ENCODE data around the gene ANKS4B. TPM values are rescaled to one million over a fixed set of nuclear protein-coding genes. Genes with fewer than 3 reads are reported as not detected.
"Not testable (repeated sequence)": the region's sequence is repeated elsewhere in the genome, so short reads cannot be mapped to it uniquely, and the experiment has no call there.

Gene ANKS4B
- total RNA-seq, 1 donor from 2014 or later: 0.06 TPM

DNA sequence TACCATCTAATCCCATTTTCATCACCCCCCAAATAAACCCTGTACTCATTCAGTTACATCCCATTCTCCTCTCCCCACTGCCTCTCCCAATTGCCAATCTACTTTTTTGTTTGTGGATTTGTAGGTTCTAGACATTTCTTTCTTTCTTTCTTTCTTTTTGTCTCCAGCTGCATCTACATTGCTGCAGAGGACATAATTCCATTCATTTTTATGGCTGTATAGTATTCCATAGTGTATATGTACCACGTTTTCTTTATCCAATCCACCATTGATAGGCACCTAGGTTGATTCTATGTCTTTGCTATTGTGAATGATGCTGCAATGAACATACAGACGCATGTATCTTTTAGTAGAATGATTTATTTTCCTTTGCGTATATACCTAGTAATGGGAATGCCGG, 50.9 kb downstream of the ANKS4B start:
- DNase-seq (ENCODE audit: low spot score): no peak

- no peak for DNase-seq (ENCODE audit: low spot score)
Measured at GRCh38 chr16:21285314-21285713, 51.8 kb downstream of the ANKS4B start.

- not testable (repeated sequence) for DNase-seq (ENCODE audit: low spot score)
Measured at GRCh38 chr16:21289789-21290188, 56.3 kb downstream of the ANKS4B start.

DNA sequence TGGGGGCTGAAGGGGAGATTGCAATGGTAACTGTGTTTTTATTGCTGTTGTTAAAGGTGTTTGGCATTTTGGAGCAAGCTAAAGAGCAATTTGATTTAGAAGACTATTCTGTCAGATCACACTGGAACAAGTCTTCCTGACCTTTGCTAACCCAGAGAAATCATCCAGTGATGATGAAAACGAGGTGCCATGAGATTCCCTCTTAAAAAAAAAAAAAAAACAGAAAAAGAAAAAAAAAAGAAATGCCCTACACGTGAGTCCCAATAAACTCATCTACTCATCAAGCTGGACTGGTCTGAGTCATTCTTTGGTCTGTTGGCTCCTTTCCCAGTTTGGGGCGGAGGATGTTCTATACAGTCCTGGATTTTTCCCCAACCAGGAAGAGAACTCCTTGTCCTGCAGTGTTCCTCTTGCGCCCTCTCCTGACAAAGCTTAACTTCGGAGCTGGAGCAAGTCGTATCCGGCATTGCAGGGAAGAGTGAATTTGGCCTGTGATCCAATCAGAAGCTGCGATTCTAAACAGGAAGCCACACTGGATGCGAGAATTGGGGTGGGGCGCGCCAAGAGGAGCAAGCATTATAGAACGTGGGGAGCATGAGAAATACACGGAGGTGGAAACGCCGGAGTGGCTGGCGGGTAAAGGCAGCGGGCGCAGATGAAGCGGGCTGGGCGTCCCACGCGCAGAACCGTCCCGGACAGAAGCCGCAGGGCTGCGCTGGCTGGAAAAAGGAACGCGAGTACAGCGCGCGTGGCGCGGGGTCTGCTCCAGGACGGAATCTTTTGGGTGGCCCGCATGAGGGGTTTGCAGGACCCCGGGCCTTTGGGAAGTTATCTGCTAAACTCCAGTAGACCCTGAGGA, 67.0 kb downstream of the ANKS4B start:
- no peak for DNase-seq (ENCODE audit: low spot score)

GRCh38 chr16:21301168-21301894, 67.8 kb downstream of the ANKS4B start:
- DNase-seq (ENCODE audit: low spot score): no peak

GRCh38 chr16:21301895-21302291, 68.4 kb downstream of the ANKS4B start:
- no peak for DNase-seq (ENCODE audit: low spot score)

DNA sequence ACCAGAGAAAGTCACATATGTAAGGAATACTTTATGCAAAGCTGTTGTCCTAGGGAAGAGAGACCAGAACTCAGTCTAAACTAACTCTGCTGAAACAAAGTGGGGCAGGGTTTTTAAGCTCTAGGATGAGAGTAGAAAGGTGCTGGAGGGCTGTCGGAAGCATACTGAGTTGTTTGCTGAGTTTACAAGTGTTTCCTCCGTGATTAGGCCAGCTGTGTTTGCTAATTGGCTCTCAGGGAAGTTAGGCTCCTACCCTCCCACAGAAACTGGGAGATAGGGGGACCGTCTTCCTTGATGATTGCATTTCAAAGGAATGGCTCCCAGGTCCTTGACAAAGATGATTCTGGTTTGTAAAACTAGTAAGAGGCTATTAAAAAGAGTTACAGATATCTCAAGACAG, 69.0 kb downstream of the ANKS4B start:
- no peak for DNase-seq (ENCODE audit: low spot score)

GRCh38 chr16:21302898-21303528, 69.5 kb downstream of the ANKS4B start:
- DNase-seq (ENCODE audit: low spot score): no peak

Other genes with a start within 250 kb of the ANKS4B start
- 0.10 TPM for gene DNAH3, start 82.9 kb upstream of the ANKS4B start, total RNA-seq
- gene LDAF1, start 75.0 kb upstream of the ANKS4B start, total RNA-seq: 26.4 TPM
- not detected for gene ZP2, start 22.1 kb upstream of the ANKS4B start, total RNA-seq
- gene CRYM, start 44.6 kb downstream of the ANKS4B start, total RNA-seq: not detected

Data from mesenteric fat pad (tissue), 1 donor.